ENCODE data around the gene EHD4. TPM values are rescaled to one million over a fixed set of nuclear protein-coding genes. Genes with fewer than 3 reads are reported as not detected.

Gene EHD4
- polyA plus RNA-seq, 1 of the 3 experiments (the other 2 are of a cell fraction), result 17.5 TPM

GRCh38 chr15:41987246-41987924 lies 15.0 kb upstream of the EHD4 start:
- H3K27me3 ChIP-seq (ENCODE audit: insufficient read depth), result no peaks in the 10 kb centered on the region
- no peak overlapping the region for H3K4me2 ChIP-seq
- no peaks in the 10 kb centered on the region for H3K9me3 ChIP-seq
- no peaks in the 10 kb centered on the region for H3K4me1 ChIP-seq (ENCODE audit: control insufficient read depth in 1 of 2, insufficient read depth in 2 of 2, low read depth in 1 of 2, low read length in 1 of 2)
- H2AFZ ChIP-seq (ENCODE audit: low read depth), result no peak overlapping the region
- H4K20me1 ChIP-seq (ENCODE audit: insufficient read depth), result no peaks in the 10 kb centered on the region
- H3K27ac ChIP-seq (ENCODE audit: low read depth in 2 of 2, low read length in 1 of 2), result no peak overlapping the region
- ChIA-PET POLR2A (no interaction called here), CTCF (interaction anchor here (2.4 to 11.1 kb wide), 7 partner anchors 9 to 94 kb away, joined by 9 to 172 read pairs (median 50); partner anchors contain the start of gene EHD4)
- no peaks in the 10 kb centered on the region for H3K9me2 ChIP-seq
- H3K79me2 ChIP-seq (ENCODE audit: insufficient read depth), result no peaks in the 10 kb centered on the region
- no peaks in the 10 kb centered on the region for H3K36me3 ChIP-seq (replicated peaks in 1 of 2; ENCODE audit: control insufficient read depth in 1 of 2, insufficient read depth in 2 of 2, low read length in 1 of 2)
- WGBS (ENCODE audit: low lambda C conversion rate), result 85% methylated on average over 17 of the region's 17 CpGs
- TF ChIP-seq MXI1 (IDR thresholded peaks at IDR 0.05; ENCODE audit: low read depth, low read length) (no peak), EP300 (IDR thresholded peaks at IDR 0.05; ENCODE audit: borderline replicate concordance in 1 of 2, low read depth in 1 of 2, low read length in 1 of 2) (no peak), TCF12 (IDR thresholded peaks at IDR 0.05) (no peak), RFX5 (IDR thresholded peaks at IDR 0.05; ENCODE audit: low read length) (no peak)
- DNase-seq, result no peak
- no peak overlapping the region for H3K9ac ChIP-seq
- H3K4me3 ChIP-seq (ENCODE audit: low read depth in 2 of 2, low read length in 1 of 2), result no peak overlapping the region
- no peaks in the 10 kb centered on the region for H3F3A ChIP-seq (replicated peaks; ENCODE audit: insufficient read depth)

DNA sequence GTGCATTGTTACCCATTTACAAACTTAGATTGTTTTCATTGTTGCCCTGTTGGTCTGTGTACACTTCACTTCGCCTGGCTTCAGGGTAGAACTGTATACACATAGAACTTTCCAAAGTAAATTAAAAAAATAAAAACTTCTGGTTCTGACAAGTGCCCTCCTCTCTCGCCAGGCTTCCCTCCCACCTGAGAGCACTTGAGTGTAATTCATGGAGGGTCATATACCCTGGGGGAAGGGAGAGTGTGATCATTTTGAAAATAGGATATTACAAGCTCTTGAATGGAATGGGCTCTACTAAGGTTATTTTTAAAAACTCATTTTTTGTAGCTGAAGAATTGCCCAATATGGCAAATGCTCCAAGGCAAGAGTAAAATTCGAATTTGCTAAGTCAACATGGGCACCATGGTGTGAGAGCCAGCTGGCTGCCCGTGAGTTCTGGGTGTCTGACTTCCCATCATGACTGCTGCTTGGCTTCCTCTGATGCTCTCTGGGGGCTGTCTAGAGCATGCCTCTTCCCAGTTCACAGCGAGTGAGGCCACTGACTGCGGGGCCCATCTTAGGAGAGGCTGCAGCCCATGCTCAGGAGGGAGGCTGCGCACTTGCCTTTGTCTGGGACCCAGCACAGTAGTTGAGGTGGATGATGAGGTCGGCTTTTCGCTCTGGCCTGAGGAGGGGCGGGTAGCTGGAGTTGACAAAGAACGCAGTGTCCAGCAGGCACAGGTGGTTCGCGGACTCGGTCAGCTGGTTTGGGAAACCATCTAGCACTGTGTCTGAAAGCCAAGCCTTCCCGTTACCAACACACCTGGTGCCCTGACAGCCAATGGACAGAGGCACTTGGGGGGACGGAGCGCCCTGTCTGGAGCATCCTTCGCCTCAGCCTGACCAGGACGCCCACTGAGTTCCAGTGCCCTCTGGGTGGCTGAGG lies 13.1 kb upstream of the EHD4 start:
- H3K4me2 ChIP-seq, result no peak overlapping the region
- TF ChIP-seq FOXJ3 (CRISPR knock-in tag; IDR thresholded peaks at IDR 0.05) (no peak), SIN3A (IDR thresholded peaks at IDR 0.05; ENCODE audit: borderline replicate concordance, low read depth, low read length) (no peak), GABPA (IDR thresholded peaks at IDR 0.05; ENCODE audit: low read depth) (no peak), JUND (IDR thresholded peaks at IDR 0.05) (no peak), YY1 (IDR thresholded peaks at IDR 0.05; ENCODE audit: low read depth) (no peak), EZH2phosphoT487 (IDR thresholded peaks at IDR 0.05; ENCODE audit: borderline replicate concordance, low read depth) (no peak), FOSL2 (IDR thresholded peaks at IDR 0.05; ENCODE audit: borderline replicate concordance, low read depth) (no peak), NFIC (IDR thresholded peaks at IDR 0.05; ENCODE audit: borderline replicate concordance) (no peak), PBX3 (IDR thresholded peaks at IDR 0.05) (no peak), GATA2 (CRISPR knock-in tag; IDR thresholded peaks at IDR 0.05) (no peak), FOXM1 (IDR thresholded peaks at IDR 0.05; ENCODE audit: low read depth) (no peak), RCOR1 (IDR thresholded peaks at IDR 0.05; ENCODE audit: low read length) (no peak), EP300 (IDR thresholded peaks at IDR 0.05; ENCODE audit: borderline replicate concordance in 1 of 2, low read depth in 1 of 2, low read length in 1 of 2) (no peak), TEAD4 (IDR thresholded peaks at IDR 0.05; ENCODE audit: borderline replicate concordance, insufficient read depth) (no peak)
- TF ChIP-seq, protein P1, sequence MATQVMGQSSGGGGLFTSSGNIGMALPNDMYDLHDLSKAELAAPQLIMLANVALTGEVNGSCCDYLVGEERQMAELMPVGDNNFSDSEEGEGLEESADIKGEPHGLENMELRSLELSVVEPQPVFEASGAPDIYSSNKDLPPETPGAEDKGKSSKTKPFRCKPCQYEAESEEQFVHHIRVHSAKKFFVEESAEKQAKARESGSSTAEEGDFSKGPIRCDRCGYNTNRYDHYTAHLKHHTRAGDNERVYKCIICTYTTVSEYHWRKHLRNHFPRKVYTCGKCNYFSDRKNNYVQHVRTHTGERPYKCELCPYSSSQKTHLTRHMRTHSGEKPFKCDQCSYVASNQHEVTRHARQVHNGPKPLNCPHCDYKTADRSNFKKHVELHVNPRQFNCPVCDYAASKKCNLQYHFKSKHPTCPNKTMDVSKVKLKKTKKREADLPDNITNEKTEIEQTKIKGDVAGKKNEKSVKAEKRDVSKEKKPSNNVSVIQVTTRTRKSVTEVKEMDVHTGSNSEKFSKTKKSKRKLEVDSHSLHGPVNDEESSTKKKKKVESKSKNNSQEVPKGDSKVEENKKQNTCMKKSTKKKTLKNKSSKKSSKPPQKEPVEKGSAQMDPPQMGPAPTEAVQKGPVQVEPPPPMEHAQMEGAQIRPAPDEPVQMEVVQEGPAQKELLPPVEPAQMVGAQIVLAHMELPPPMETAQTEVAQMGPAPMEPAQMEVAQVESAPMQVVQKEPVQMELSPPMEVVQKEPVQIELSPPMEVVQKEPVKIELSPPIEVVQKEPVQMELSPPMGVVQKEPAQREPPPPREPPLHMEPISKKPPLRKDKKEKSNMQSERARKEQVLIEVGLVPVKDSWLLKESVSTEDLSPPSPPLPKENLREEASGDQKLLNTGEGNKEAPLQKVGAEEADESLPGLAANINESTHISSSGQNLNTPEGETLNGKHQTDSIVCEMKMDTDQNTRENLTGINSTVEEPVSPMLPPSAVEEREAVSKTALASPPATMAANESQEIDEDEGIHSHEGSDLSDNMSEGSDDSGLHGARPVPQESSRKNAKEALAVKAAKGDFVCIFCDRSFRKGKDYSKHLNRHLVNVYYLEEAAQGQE (IDR thresholded peaks at IDR 0.05; ENCODE audit: low read depth, low read length), result no peak
- DNase-seq, result no peak
- H3K79me2 ChIP-seq (ENCODE audit: insufficient read depth), result no peaks in the 10 kb centered on the region
- H3F3A ChIP-seq (replicated peaks; ENCODE audit: insufficient read depth), result no peaks in the 10 kb centered on the region
- H3K9me3 ChIP-seq, result no peaks in the 10 kb centered on the region
- no peaks in the 10 kb centered on the region for H3K36me3 ChIP-seq (replicated peaks in 1 of 2; ENCODE audit: control insufficient read depth in 1 of 2, insufficient read depth in 2 of 2, low read length in 1 of 2)
- no peaks in the 10 kb centered on the region for H3K27me3 ChIP-seq (ENCODE audit: insufficient read depth)
- ChIA-PET CTCF (interaction anchor here (1.0 to 9.0 kb wide), 8 partner anchors 13 to 152 kb away, joined by 3 to 165 read pairs (median 6); partner anchors contain the start of gene EHD4), POLR2A (no interaction called here)
- no peaks in the 10 kb centered on the region for H3K9me2 ChIP-seq
- no peak overlapping the region for H3K4me3 ChIP-seq (ENCODE audit: low read depth in 2 of 2, low read length in 1 of 2)
- H3K27ac ChIP-seq (ENCODE audit: low read depth in 2 of 2, low read length in 1 of 2), result no peak overlapping the region
- no peak overlapping the region for H3K9ac ChIP-seq
- H4K20me1 ChIP-seq (ENCODE audit: insufficient read depth), result no peaks in the 10 kb centered on the region
- H2AFZ ChIP-seq (ENCODE audit: low read depth), result no peak overlapping the region
- WGBS (ENCODE audit: low lambda C conversion rate), result 72% methylated on average over 8 of the region's 19 CpGs
- no peaks in the 10 kb centered on the region; a peak in 1 of 4 replicates for H3K4me1 ChIP-seq (ENCODE audit: control insufficient read depth in 1 of 2, insufficient read depth in 2 of 2, low read depth in 1 of 2, low read length in 1 of 2)

Data from SK-N-SH (cell line).